Osteoblast (primary cell): ENCODE measurements around the gene ALCAM. TPM values are rescaled to one million over a fixed set of nuclear protein-coding genes. Genes with fewer than 3 reads are reported as not detected.

Experiments
- DNase-seq: peaks from one replicate; pipeline ENCODE4 v3.0.0; 2011; ENCODE audit warnings: low spot score, mixed read lengths; ENCODE audit not compliant: insufficient read length; ENCODE audit errors: missing footprints
- H2AFZ ChIP-seq: 2 replicates; pipeline ENCODE4 v1.6.0; 2011; ENCODE audit warnings: mild to moderate bottlenecking, low read length
- H3K27ac ChIP-seq: 2 replicates; pipeline ENCODE4 v1.5.1; 2011; ENCODE audit warnings: mild to moderate bottlenecking, low read depth, low read length, moderate library complexity
- H3K27me3 ChIP-seq: 2 replicates; pipeline ENCODE4 v1.6.0; 2012; ENCODE audit warnings: mild to moderate bottlenecking, control low read depth, inconsistent platforms, low read length, moderate library complexity; ENCODE audit not compliant: insufficient read depth
- H3K36me3 ChIP-seq: 2 replicates; pipeline ENCODE4 v1.5.1; 2011; ENCODE audit warnings: mild to moderate bottlenecking, low read length, control low read depth, moderate library complexity; ENCODE audit not compliant: insufficient read depth
- H3K4me1 ChIP-seq: 2 replicates; pipeline ENCODE4 v1.5.1; 2011; ENCODE audit warnings: mild to moderate bottlenecking, low read length, control low read depth, moderate library complexity; ENCODE audit not compliant: insufficient read depth
- H3K4me2 ChIP-seq: 2 replicates; pipeline ENCODE4 v1.6.0; 2011; ENCODE audit warnings: mild to moderate bottlenecking, low read length; ENCODE audit not compliant: insufficient read depth
- H3K4me3 ChIP-seq: fragments of 200-600 bp; sonication (generic); 3 replicates; pipeline ENCODE4 v1.5.1; 2012; ENCODE audit warnings: mild to moderate bottlenecking, low read length, inconsistent platforms; ENCODE audit not compliant: insufficient read depth
- H3K79me2 ChIP-seq: 2 replicates; pipeline ENCODE4 v1.6.0; 2012; ENCODE audit warnings: mild to moderate bottlenecking, low read length, control low read depth, inconsistent platforms; ENCODE audit not compliant: insufficient read depth
- H3K9me3 ChIP-seq: 2 replicates; pipeline ENCODE4 v1.5.1; 2011; ENCODE audit warnings: low read depth, low read length, control low read depth
- H4K20me1 ChIP-seq: 2 replicates; pipeline ENCODE4 v1.6.0; 2012; ENCODE audit warnings: mild to moderate bottlenecking, low read length, control low read depth; ENCODE audit not compliant: insufficient read depth
- CTCF ChIP-seq: IDR thresholded peaks from 2 replicates; pipeline ENCODE4 v1.5.1; 2011; ENCODE audit warnings: mild to moderate bottlenecking, low read depth, low read length, moderate library complexity; ENCODE audit errors: extremely low read depth
- total RNA-seq: library from RNA; depleted of rRNA; stranded (reverse); fragments of >200 nt; gene quantifications from 2 replicates; pipeline ENCODE4 v1.2.3, GENCODE V29; 2012

The ALCAM gene
- total RNA-seq, 1 donor: 178 TPM

- no peak overlapping the region for H3K4me2 ChIP-seq
- no peak for TF ChIP-seq CTCF
- H4K20me1 ChIP-seq: no peaks in the 10 kb centered on the region
- DNase-seq: no peak
- H2AFZ ChIP-seq: peak overlapping the region; percentile 49
- peaks cover 98% of the 10 kb centered on the region for H3K79me2 ChIP-seq
- H3K27ac ChIP-seq: peak overlapping the region; percentile 16
- H3K4me1 ChIP-seq: peaks cover 6% of the 10 kb centered on the region
- no peaks in the 10 kb centered on the region for H3K36me3 ChIP-seq
- H3K9me3 ChIP-seq: peaks cover 2% of the 10 kb centered on the region
- H3K27me3 ChIP-seq: no peaks in the 10 kb centered on the region
- no peak overlapping the region for H3K4me3 ChIP-seq
Measured at GRCh38 chr3:105394177-105394576, 27.5 kb downstream of the ALCAM start.

- no peak for DNase-seq
- H3K27me3 ChIP-seq: no peaks in the 10 kb centered on the region
- no peaks in the 10 kb centered on the region for H3K36me3 ChIP-seq
- H3K27ac ChIP-seq: no peak overlapping the region
- H3K9me3 ChIP-seq: no peaks in the 10 kb centered on the region
- H3K4me2 ChIP-seq: no peak overlapping the region
- peaks cover 18% of the 10 kb centered on the region for H3K4me1 ChIP-seq
- no peak overlapping the region for H2AFZ ChIP-seq
- H3K79me2 ChIP-seq: peaks cover 96% of the 10 kb centered on the region
- H4K20me1 ChIP-seq: peaks cover 3% of the 10 kb centered on the region
- no peak overlapping the region for H3K4me3 ChIP-seq
- TF ChIP-seq CTCF: no peak
Measured at GRCh38 chr3:105397974-105398373, 31.3 kb downstream of the ALCAM start.

- H4K20me1 ChIP-seq: peaks cover 7% of the 10 kb centered on the region
- H3K4me1 ChIP-seq: peaks cover 18% of the 10 kb centered on the region
- peaks cover 96% of the 10 kb centered on the region for H3K79me2 ChIP-seq
- no peak overlapping the region for H3K4me2 ChIP-seq
- no peak overlapping the region for H3K27ac ChIP-seq
- no peaks in the 10 kb centered on the region for H3K27me3 ChIP-seq
- H3K9me3 ChIP-seq: no peaks in the 10 kb centered on the region
- DNase-seq: no peak
- H3K4me3 ChIP-seq: no peak overlapping the region
- H2AFZ ChIP-seq: no peak overlapping the region
- TF ChIP-seq CTCF: no peak
- peaks cover 4% of the 10 kb centered on the region for H3K36me3 ChIP-seq
Measured at GRCh38 chr3:105398437-105398836, 31.7 kb downstream of the ALCAM start.

GRCh38 chr3:105399062-105399461 lies 32.4 kb downstream of the ALCAM start:
- TF ChIP-seq CTCF: no peak
- peaks cover 4% of the 10 kb centered on the region for H3K36me3 ChIP-seq
- H3K27ac ChIP-seq: no peak overlapping the region
- H3K4me2 ChIP-seq: no peak overlapping the region
- no peak overlapping the region for H2AFZ ChIP-seq
- no peaks in the 10 kb centered on the region for H3K27me3 ChIP-seq
- no peak overlapping the region for H3K4me3 ChIP-seq
- H3K9me3 ChIP-seq: no peaks in the 10 kb centered on the region
- H3K4me1 ChIP-seq: peaks cover 18% of the 10 kb centered on the region
- no peak for DNase-seq
- peaks cover 7% of the 10 kb centered on the region for H4K20me1 ChIP-seq
- H3K79me2 ChIP-seq: peaks cover 96% of the 10 kb centered on the region
